ENCODE measurements around the gene SEPSECS. TPM values are rescaled to one million over a fixed set of nuclear protein-coding genes. Genes with fewer than 3 reads are reported as not detected.

SEPSECS gene
- polyA plus RNA-seq, 1 donor (not counting 4 experiments of a cell fraction or from before 2014, with no cell fraction given), result 6.6 TPM

- no peak for TF ChIP-seq EZH2 (IDR thresholded peaks at IDR 0.05; ENCODE audit: low read length)
- TF ChIP-seq CTCF (optimal IDR thresholded peaks at IDR 0.05 in 1 of 3, IDR thresholded peaks at IDR 0.05 in 1 of 3, conservative IDR thresholded peaks at IDR 0.05 in 1 of 3; ENCODE audit: extremely low read depth in 1 of 3, insufficient read depth in 2 of 3, low read length in 3 of 3), result no peak
- no peaks in the 10 kb centered on the region for H3K27me3 ChIP-seq (ENCODE audit: control insufficient read depth, extremely low read depth, insufficient read depth, low read length)
- no peaks in the 10 kb centered on the region for H4K20me1 ChIP-seq (ENCODE audit: control insufficient read depth, extremely low read depth, insufficient read depth, low read length)
- no peaks in the 10 kb centered on the region for H3K9me1 ChIP-seq (ENCODE audit: control insufficient read depth, extremely low read depth, insufficient read depth, low read length)
- no peak overlapping the region for H2AFZ ChIP-seq (ENCODE audit: control insufficient read depth, low read length)
- H3K9me3 ChIP-seq (ENCODE audit: control insufficient read depth, low read depth, low read length), result no peaks in the 10 kb centered on the region
- no peak for DNase-seq (ENCODE audit: low read depth, low spot score)
- no peak overlapping the region for H3K9ac ChIP-seq (ENCODE audit: control insufficient read depth, extremely low read depth, insufficient read depth, low read length)
- no peaks in the 10 kb centered on the region for H3K4me1 ChIP-seq (ENCODE audit: control insufficient read depth, extremely low read depth, insufficient read depth, low read length)
- no peak overlapping the region for H3K4me2 ChIP-seq (ENCODE audit: control insufficient read depth, extremely low read depth, insufficient read depth, low read depth, low read length)
- FAIRE-seq, result no peak
- no peak overlapping the region for H3K27ac ChIP-seq (ENCODE audit: control insufficient read depth, insufficient read depth, low read length)
- H3K36me3 ChIP-seq (ENCODE audit: control insufficient read depth in 2 of 2, extremely low read depth in 1 of 2, insufficient read depth in 2 of 2, low read length in 2 of 2), result no peaks in the 10 kb centered on the region
- no peaks in the 10 kb centered on the region for H3K79me2 ChIP-seq (ENCODE audit: control insufficient read depth, insufficient read depth, low read length)
- dilution Hi-C loops (cut with MboI; ENCODE audit: extremely low pct_ligation_motif_present, low sequenced_read_pairs), result no loop called here
- no peak overlapping the region for H3K4me3 ChIP-seq (ENCODE audit: control insufficient read depth in 2 of 3, extremely low read depth in 1 of 3, insufficient read depth in 2 of 3, low read depth in 1 of 3, low read length in 3 of 3)
These were observed 31.6 kb downstream of the SEPSECS start for GRCh38 chr4:25128671-25129070.

- Histone ChIP-seq H3K4me1 (ENCODE audit: control insufficient read depth, extremely low read depth, insufficient read depth, low read length) (no peaks in the 10 kb centered on the region), H3K36me3 (ENCODE audit: control insufficient read depth in 2 of 2, extremely low read depth in 1 of 2, insufficient read depth in 2 of 2, low read length in 2 of 2) (no peaks in the 10 kb centered on the region), H3K4me3 (ENCODE audit: control insufficient read depth in 2 of 3, extremely low read depth in 1 of 3, insufficient read depth in 2 of 3, low read depth in 1 of 3, low read length in 3 of 3) (no peak overlapping the region), H3K9ac (ENCODE audit: control insufficient read depth, extremely low read depth, insufficient read depth, low read length) (no peak overlapping the region), H2AFZ (ENCODE audit: control insufficient read depth, low read length) (no peak overlapping the region), H4K20me1 (ENCODE audit: control insufficient read depth, extremely low read depth, insufficient read depth, low read length) (no peaks in the 10 kb centered on the region), H3K27me3 (ENCODE audit: control insufficient read depth, extremely low read depth, insufficient read depth, low read length) (no peaks in the 10 kb centered on the region), H3K9me1 (ENCODE audit: control insufficient read depth, extremely low read depth, insufficient read depth, low read length) (no peaks in the 10 kb centered on the region), H3K9me3 (ENCODE audit: control insufficient read depth, low read depth, low read length) (no peaks in the 10 kb centered on the region), H3K4me2 (ENCODE audit: control insufficient read depth, extremely low read depth, insufficient read depth, low read depth, low read length) (no peak overlapping the region), H3K27ac (ENCODE audit: control insufficient read depth, insufficient read depth, low read length) (no peak overlapping the region), H3K79me2 (ENCODE audit: control insufficient read depth, insufficient read depth, low read length) (no peaks in the 10 kb centered on the region)
- FAIRE-seq, result no peak
- DNase-seq (ENCODE audit: low read depth, low spot score), result no peak
- dilution Hi-C loops (cut with MboI; ENCODE audit: extremely low pct_ligation_motif_present, low sequenced_read_pairs), result no loop called here
- no peak for TF ChIP-seq EZH2 (IDR thresholded peaks at IDR 0.05; ENCODE audit: low read length)
- no peak for TF ChIP-seq CTCF (optimal IDR thresholded peaks at IDR 0.05 in 1 of 3, IDR thresholded peaks at IDR 0.05 in 1 of 3, conservative IDR thresholded peaks at IDR 0.05 in 1 of 3; ENCODE audit: extremely low read depth in 1 of 3, insufficient read depth in 2 of 3, low read length in 3 of 3)
These were observed 37.0 kb downstream of the SEPSECS start for GRCh38 chr4:25123236-25123635.

Data from keratinocyte (primary cell).